HepG2 (cell line): Measurements from ENCODE around the gene TRIM37. TPM values are rescaled to one million over a fixed set of nuclear protein-coding genes. Genes with fewer than 3 reads are reported as not detected.

Source experiments
- AKAP8 ChIP-seq: sonication (generic); formaldehyde crosslinking; IDR thresholded peaks from 2 replicates; pipeline ENCODE4 v1.5.1; 2020; ENCODE audit warnings: mild to moderate bottlenecking, missing genetic modification reagents
- CENPX ChIP-seq: sonication (generic); formaldehyde crosslinking; IDR thresholded peaks from 2 replicates; pipeline ENCODE4 v1.9.0; 2021; ENCODE audit warnings: mild to moderate bottlenecking, missing genetic modification reagents, moderate library complexity
- FOXA1 ChIP-seq, 2 experiments: fragments of 450-650 bp in 1 of 2; sonication (generic) in 1 of 2; formaldehyde crosslinking in 1 of 2; IDR thresholded peaks; 2 replicates each; pipeline versions ENCODE4 v1.4.0 to v1.6.1; 2016 to 2020; ENCODE audit warnings: missing genetic modification reagents in 1 of 2
- GTF3A ChIP-seq: sonication (generic); formaldehyde crosslinking; conservative IDR thresholded peaks from 2 replicates; pipeline ENCODE4 v1.4.0; 2020; ENCODE audit warnings: mild to moderate bottlenecking, missing genetic modification reagents
- JUND ChIP-seq: sonication (generic); formaldehyde crosslinking; IDR thresholded peaks from 2 replicates; pipeline ENCODE4 v1.8.0; 2022; ENCODE audit warnings: mild to moderate bottlenecking, missing genetic modification reagents
- MEF2D ChIP-seq: sonication (generic); formaldehyde crosslinking; IDR thresholded peaks from 2 replicates; pipeline ENCODE4 v1.5.1; 2020; ENCODE audit warnings: mild to moderate bottlenecking, missing genetic modification reagents
- MTF2 ChIP-seq: sonication (generic); formaldehyde crosslinking; IDR thresholded peaks from 2 replicates; pipeline ENCODE4 v1.5.0; 2020; ENCODE audit warnings: missing genetic modification reagents, borderline replicate concordance
- NBN ChIP-seq: fragments of 450-650 bp; conservative IDR thresholded peaks from 2 replicates; pipeline ENCODE4 v1.6.1; 2017
- NFIC ChIP-seq: IDR thresholded peaks from 2 replicates; pipeline ENCODE4 v1.6.1; 2012; ENCODE audit warnings: mild to moderate bottlenecking, low read length, inconsistent platforms
- SOX5 ChIP-seq: IDR thresholded peaks from 2 replicates; pipeline ENCODE4 v1.6.1; 2016; ENCODE audit warnings: borderline replicate concordance
- SP140L ChIP-seq: sonication (generic); formaldehyde crosslinking; IDR thresholded peaks from 2 replicates; pipeline ENCODE4 v1.4.0; 2020; ENCODE audit warnings: missing genetic modification reagents, borderline replicate concordance
- SRY ChIP-seq: sonication (generic); formaldehyde crosslinking; IDR thresholded peaks from 2 replicates; pipeline ENCODE4 v1.8.0; 2022; ENCODE audit warnings: mild to moderate bottlenecking, missing genetic modification reagents
- STAT5B ChIP-seq: sonication (generic); formaldehyde crosslinking; IDR thresholded peaks from 2 replicates; pipeline ENCODE4 v1.4.0; 2020; ENCODE audit warnings: missing genetic modification reagents
- TAF1 ChIP-seq: sonication (generic); formaldehyde crosslinking; IDR thresholded peaks from 2 replicates; pipeline ENCODE4 v1.4.0; 2020; ENCODE audit warnings: missing genetic modification reagents
- YEATS4 ChIP-seq: sonication (generic); formaldehyde crosslinking; IDR thresholded peaks from 2 replicates; pipeline ENCODE4 v1.4.0; 2020; ENCODE audit warnings: missing genetic modification reagents, borderline replicate concordance
- ZFP36 ChIP-seq: fragments of 150-350 bp; IDR thresholded peaks from 2 replicates; pipeline ENCODE4 v1.6.1; 2018; ENCODE audit warnings: borderline replicate concordance, low read length, low read depth; ENCODE audit not compliant: partially characterized antibody
- ZFP37 ChIP-seq: sonication (generic); formaldehyde crosslinking; IDR thresholded peaks from 2 replicates; pipeline ENCODE4 v1.4.0; 2020; ENCODE audit warnings: missing genetic modification reagents, borderline replicate concordance
- ZNF180 ChIP-seq: sonication (generic); formaldehyde crosslinking; IDR thresholded peaks from 2 replicates; pipeline ENCODE4 v1.4.0; 2020; ENCODE audit warnings: low read depth, missing genetic modification reagents, borderline replicate concordance
- ZNF33A ChIP-seq: sonication (generic); formaldehyde crosslinking; IDR thresholded peaks from 2 replicates; pipeline ENCODE4 v1.5.1; 2020; ENCODE audit warnings: missing genetic modification reagents, mild to moderate bottlenecking, moderate library complexity, borderline replicate concordance
- ZNF549 ChIP-seq: sonication (generic); formaldehyde crosslinking; IDR thresholded peaks from 2 replicates; pipeline ENCODE4 v1.5.0; 2020; ENCODE audit warnings: missing genetic modification reagents
- ZNF614 ChIP-seq: IDR thresholded peaks from 2 replicates; pipeline ENCODE4 v1.6.1; 2018; ENCODE audit warnings: missing biosample characterization, missing genetic modification reagents, inconsistent platforms, borderline replicate concordance
- ZNF652 ChIP-seq: IDR thresholded peaks from 2 replicates; pipeline ENCODE4 v1.6.1; 2016; ENCODE audit warnings: low read depth, borderline replicate concordance
- ZNF670 ChIP-seq: sonication (generic); formaldehyde crosslinking; IDR thresholded peaks from 2 replicates; pipeline ENCODE4 v1.8.0; 2022; ENCODE audit warnings: mild to moderate bottlenecking, missing genetic modification reagents, borderline replicate concordance
- ZNF703 ChIP-seq: sonication (generic); formaldehyde crosslinking; IDR thresholded peaks from 2 replicates; pipeline ENCODE4 v1.5.1; 2020; ENCODE audit warnings: missing genetic modification reagents, mild to moderate bottlenecking, moderate library complexity, borderline replicate concordance
- ZNF75D ChIP-seq: sonication (generic); formaldehyde crosslinking; IDR thresholded peaks from 2 replicates; pipeline ENCODE4 v1.8.1; 2023; ENCODE audit warnings: missing genetic modification reagents, mild to moderate bottlenecking, borderline replicate concordance
- ZNF792 ChIP-seq: IDR thresholded peaks from 2 replicates; pipeline ENCODE4 v1.6.1; 2016
- polyA plus RNA-seq, 8 experiments: library from polyadenylated mRNA; depleted of rRNA in 3 of 8; stranded (reverse) in 7 of 8; unstranded in 1 of 8; fragments of >200 nt; fragmentation: Illumina TruSeq in 4 of 8; extraction: Trizol in 4 of 8; gene quantifications; 2 replicates each; pipeline versions ENCODE4 v1.2.1 to v1.2.3, GENCODE V29; 2011 to 2016; ENCODE audit warnings: low read depth in 4 of 8, missing spikeins in 1 of 8, mixed read lengths in 1 of 8; ENCODE audit not compliant: insufficient read depth in 1 of 8
- total RNA-seq, 5 experiments: library from RNA; depleted of rRNA; stranded (reverse); fragments of >200 nt; fragmentation: Illumina TruSeq; extraction: Trizol; gene quantifications; 2 replicates each; pipeline ENCODE4 v1.2.3, GENCODE V29; 2016; ENCODE audit warnings: low read depth in 1 of 5
- TF ChIP-seq, protein P1 (sequence below): sonication (generic); formaldehyde crosslinking; IDR thresholded peaks from 2 replicates; pipeline ENCODE4 v1.4.0; 2020; ENCODE audit warnings: mild to moderate bottlenecking, missing genetic modification reagents, borderline replicate concordance
- TF ChIP-seq, protein P2 (sequence below): sonication (generic); formaldehyde crosslinking; IDR thresholded peaks from 2 replicates; pipeline ENCODE4 v1.5.0; 2020; ENCODE audit warnings: missing genetic modification reagents
- TF ChIP-seq, protein P3 (sequence below): sonication (generic); formaldehyde crosslinking; IDR thresholded peaks from 2 replicates; pipeline ENCODE4 v1.9.0; 2021; ENCODE audit warnings: missing genetic modification reagents, mild to moderate bottlenecking, borderline replicate concordance

The TRIM37 gene
- total and polyA plus RNA-seq, 2 of the 13 experiments (the other 11 are each of a cell fraction or from before 2014, with no cell fraction given) = 12.4 to 39.1 TPM

DNA sequence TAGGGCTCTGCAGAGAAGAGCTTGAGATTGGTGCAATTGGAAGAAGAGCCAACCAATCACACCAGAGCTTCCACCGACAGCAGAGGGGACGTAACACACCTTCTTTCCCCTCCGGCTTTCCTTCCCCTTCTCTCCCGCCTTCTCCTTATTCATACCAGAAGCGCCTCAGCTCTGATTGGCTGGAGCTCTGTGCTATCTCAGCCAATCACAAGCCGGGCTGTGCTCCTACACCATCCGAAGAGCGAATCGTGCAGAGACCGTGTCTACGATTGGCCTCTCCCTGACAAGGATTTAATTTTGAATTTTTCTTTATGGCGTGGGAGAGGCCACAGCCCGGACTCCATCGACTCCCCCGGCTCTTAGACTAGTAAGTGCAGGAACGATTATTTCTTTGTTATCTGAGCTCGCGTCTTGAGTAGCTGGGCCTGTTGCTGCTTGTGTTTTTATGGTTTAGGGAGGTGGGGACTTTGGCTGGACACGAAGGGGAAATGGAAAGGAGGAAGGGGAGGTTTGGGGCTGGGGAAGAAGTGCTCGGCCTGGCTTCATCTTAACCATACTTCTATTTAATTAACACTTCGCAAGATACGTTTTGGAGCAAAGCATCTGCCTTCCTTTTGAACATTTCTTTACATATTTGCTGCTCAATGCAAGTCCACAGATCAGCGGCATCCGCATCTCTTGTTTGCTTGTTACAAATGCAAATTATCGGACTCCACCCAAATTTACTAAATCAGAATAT is 48.9 kb upstream of the TRIM37 start, which contains the start of gene PRR11 (continued):
- TF ChIP-seq MTF2 (no peak), ZNF652 (CRISPR knock-in tag) (no peak), SRY (CRISPR knock-in tag) (no peak), NBN (no peak), JUND (CRISPR knock-in tag) (no peak; the same call in 1 of the 2 replicates), SOX5 (no peak; the same call in 1 of the 2 replicates), YEATS4 (CRISPR knock-in tag) (peak; percentile 53; the same call in 1 of the 2 replicates), FOXA1 (IDR thresholded peaks at IDR 0.05) (no peak), FOXA1 (CRISPR knock-in tag; IDR thresholded peaks at IDR 0.05) (no peak), ZNF549 (no peak), CENPX (CRISPR knock-in tag) (no peak), SP140L (no peak), ZFP37 (CRISPR knock-in tag) (no peak), ZNF614 (CRISPR knock-in tag) (no peak), TAF1 (CRISPR knock-in tag) (no peak), NFIC (no peak), ZNF792 (no peak; the same call in 1 of the 2 replicates), MEF2D (no peak; the same call in 1 of the 2 replicates), ZNF703 (no peak), ZNF670 (CRISPR knock-in tag) (no peak), ZFP36 (no peak), ZNF33A (CRISPR knock-in tag) (no peak), GTF3A (CRISPR knock-in tag) (no peak), ZNF180 (CRISPR knock-in tag) (no peak), ZNF75D (CRISPR knock-in tag) (no peak), STAT5B (no peak), AKAP8 (CRISPR knock-in tag) (no peak)
- TF ChIP-seq, protein P1, sequence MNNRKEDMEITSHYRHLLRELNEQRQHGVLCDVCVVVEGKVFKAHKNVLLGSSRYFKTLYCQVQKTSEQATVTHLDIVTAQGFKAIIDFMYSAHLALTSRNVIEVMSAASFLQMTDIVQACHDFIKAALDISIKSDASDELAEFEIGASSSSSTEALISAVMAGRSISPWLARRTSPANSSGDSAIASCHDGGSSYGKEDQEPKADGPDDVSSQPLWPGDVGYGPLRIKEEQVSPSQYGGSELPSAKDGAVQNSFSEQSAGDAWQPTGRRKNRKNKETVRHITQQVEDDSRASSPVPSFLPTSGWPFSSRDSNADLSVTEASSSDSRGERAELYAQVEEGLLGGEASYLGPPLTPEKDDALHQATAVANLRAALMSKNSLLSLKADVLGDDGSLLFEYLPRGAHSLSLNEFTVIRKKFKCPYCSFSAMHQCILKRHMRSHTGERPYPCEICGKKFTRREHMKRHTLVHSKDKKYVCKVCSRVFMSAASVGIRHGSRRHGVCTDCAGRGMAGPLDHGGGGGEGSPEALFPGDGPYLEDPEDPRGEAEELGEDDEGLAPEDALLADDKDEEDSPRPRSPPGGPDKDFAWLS (CRISPR knock-in tag) = no peak
- TF ChIP-seq, protein P2, sequence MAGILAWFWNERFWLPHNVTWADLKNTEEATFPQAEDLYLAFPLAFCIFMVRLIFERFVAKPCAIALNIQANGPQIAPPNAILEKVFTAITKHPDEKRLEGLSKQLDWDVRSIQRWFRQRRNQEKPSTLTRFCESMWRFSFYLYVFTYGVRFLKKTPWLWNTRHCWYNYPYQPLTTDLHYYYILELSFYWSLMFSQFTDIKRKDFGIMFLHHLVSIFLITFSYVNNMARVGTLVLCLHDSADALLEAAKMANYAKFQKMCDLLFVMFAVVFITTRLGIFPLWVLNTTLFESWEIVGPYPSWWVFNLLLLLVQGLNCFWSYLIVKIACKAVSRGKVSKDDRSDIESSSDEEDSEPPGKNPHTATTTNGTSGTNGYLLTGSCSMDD (CRISPR knock-in tag) = no peak
- TF ChIP-seq, protein P3, sequence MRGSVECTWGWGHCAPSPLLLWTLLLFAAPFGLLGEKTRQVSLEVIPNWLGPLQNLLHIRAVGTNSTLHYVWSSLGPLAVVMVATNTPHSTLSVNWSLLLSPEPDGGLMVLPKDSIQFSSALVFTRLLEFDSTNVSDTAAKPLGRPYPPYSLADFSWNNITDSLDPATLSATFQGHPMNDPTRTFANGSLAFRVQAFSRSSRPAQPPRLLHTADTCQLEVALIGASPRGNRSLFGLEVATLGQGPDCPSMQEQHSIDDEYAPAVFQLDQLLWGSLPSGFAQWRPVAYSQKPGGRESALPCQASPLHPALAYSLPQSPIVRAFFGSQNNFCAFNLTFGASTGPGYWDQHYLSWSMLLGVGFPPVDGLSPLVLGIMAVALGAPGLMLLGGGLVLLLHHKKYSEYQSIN (CRISPR knock-in tag) = no peak
